ENCODE results near the gene TROAP.
"Not testable (repeated sequence)": the region's sequence is repeated elsewhere in the genome, so short reads cannot be mapped to it uniquely, and the experiment has no call there.

Gene TROAP

GRCh38 chr12:49295082-49295936 lies 27.7 kb upstream of the TROAP start, which contains the start of gene PRPH:
PRPH (plus strand) TSS chr12:49295147; CDS start chr12:49295201, 54 bp downstream.
- DNase-seq (ENCODE audit: low read depth in 2 of 2): no peak

GRCh38 chr12:49296034-49296835 lies 26.8 kb upstream of the TROAP start:
- DNase-seq (ENCODE audit: low read depth in 2 of 2): peak; percentile 62 to 68

- DNase-seq (ENCODE audit: low read depth in 2 of 2): peak in 1 of 2 donors; percentile 43
Observed at GRCh38 chr12:49296836-49297694, 26.0 kb upstream of the TROAP start.

- no peak for DNase-seq (ENCODE audit: low read depth in 2 of 2)
Observed at GRCh38 chr12:49297695-49298060, 25.4 kb upstream of the TROAP start.

GRCh38 chr12:49298160-49298559 lies 24.9 kb upstream of the TROAP start:
- DNase-seq (ENCODE audit: low read depth in 2 of 2): no peak

- DNase-seq (ENCODE audit: low read depth in 2 of 2): no peak
Observed at GRCh38 chr12:49301760-49302159, 21.3 kb upstream of the TROAP start.

- DNase-seq (ENCODE audit: low read depth in 2 of 2): no peak
Observed at GRCh38 chr12:49304161-49304560, 18.9 kb upstream of the TROAP start.

GRCh38 chr12:49305762-49306510 lies 17.1 kb upstream of the TROAP start:
- DNase-seq (ENCODE audit: low read depth in 2 of 2): no peak

GRCh38 chr12:49309386-49309785 lies 13.7 kb upstream of the TROAP start:
- DNase-seq (ENCODE audit: low read depth in 2 of 2): no peak

- not testable (repeated sequence) for DNase-seq (ENCODE audit: low read depth in 2 of 2)
Observed at GRCh38 chr12:49310451-49311000, 12.5 kb upstream of the TROAP start.

GRCh38 chr12:49314811-49315210 lies 8.2 kb upstream of the TROAP start:
- no peak for DNase-seq (ENCODE audit: low read depth in 2 of 2)

GRCh38 chr12:49317118-49317517 lies 5.9 kb upstream of the TROAP start:
- DNase-seq (ENCODE audit: low read depth in 2 of 2): not testable (repeated sequence)

GRCh38 chr12:49320411-49321103 lies 2.5 kb upstream of the TROAP start:
- not testable (repeated sequence) for DNase-seq (ENCODE audit: low read depth in 2 of 2)

GRCh38 chr12:49322367-49322707 lies 718 bp upstream of the TROAP start:
- no peak for DNase-seq (ENCODE audit: low read depth in 2 of 2)

GRCh38 chr12:49323524-49324097 lies 556 bp downstream of the TROAP start:
- no peak for DNase-seq (ENCODE audit: low read depth in 2 of 2)

GRCh38 chr12:49325606-49326005 lies 2.6 kb downstream of the TROAP start:
- no peak for DNase-seq (ENCODE audit: low read depth in 2 of 2)

- DNase-seq (ENCODE audit: low read depth in 2 of 2): no peak
Observed at GRCh38 chr12:49327368-49327767, 4.3 kb downstream of the TROAP start.

- DNase-seq (ENCODE audit: low read depth in 2 of 2): no peak
Observed at GRCh38 chr12:49327887-49328286, 4.8 kb downstream of the TROAP start.

- no peak for DNase-seq (ENCODE audit: low read depth in 2 of 2)
Observed at GRCh38 chr12:49328816-49329215, 5.8 kb downstream of the TROAP start.

GRCh38 chr12:49330032-49330619 lies 7.1 kb downstream of the TROAP start:
- DNase-seq (ENCODE audit: low read depth in 2 of 2): no peak
